Smooth muscle cell (in vitro differentiated cells): ENCODE data around the gene POFUT2. TPM values are rescaled to one million over a fixed set of nuclear protein-coding genes. Genes with fewer than 3 reads are reported as not detected.
A peak's percentile ranks its signal among the peaks of the same experiment; 100 is the strongest.
"Not testable (repeated sequence)": the region's sequence is repeated elsewhere in the genome, so short reads cannot be mapped to it uniquely, and the experiment has no call there.

ENCODE experiments used
- DNase-seq: peaks from one replicate; lab custom pipeline; 2025; ENCODE audit not compliant: unreplicated experiment; lab: John Stamatoyannopoulos, UW
- H2AFZ ChIP-seq: fragments of 200-600 bp; sonication (generic); 2 replicates; pipeline ENCODE4 v1.6.0; 2016; ENCODE audit warnings: antibody characterized with exemption, low read depth, mild to moderate bottlenecking
- H3F3A ChIP-seq: fragments of 200-600 bp; sonication (generic); 2 replicates; pipeline ENCODE4 v1.6.0; 2017; ENCODE audit warnings: antibody characterized with exemption, low read depth
- H3K27ac ChIP-seq: fragments of 200-600 bp; sonication (generic); 2 replicates; pipeline ENCODE4 v1.5.1; 2016; ENCODE audit warnings: low read depth, mild to moderate bottlenecking
- H3K27me3 ChIP-seq: fragments of 200-600 bp; sonication (generic); 2 replicates; pipeline ENCODE4 v1.6.1; 2016; ENCODE audit warnings: low read depth, mild to moderate bottlenecking
- H3K36me3 ChIP-seq: fragments of 200-600 bp; sonication (generic); 2 replicates; pipeline ENCODE4 v1.5.1; 2016; ENCODE audit warnings: low read depth
- H3K4me1 ChIP-seq: fragments of 200-600 bp; sonication (generic); 2 replicates; pipeline ENCODE4 v1.5.1; 2016; ENCODE audit warnings: low read depth
- H3K4me2 ChIP-seq: fragments of 200-600 bp; sonication (generic); 2 replicates; pipeline ENCODE4 v1.6.0; 2016; ENCODE audit warnings: mild to moderate bottlenecking
- H3K4me3 ChIP-seq: fragments of 200-600 bp; sonication (generic); 2 replicates; pipeline ENCODE4 v1.5.1; 2016; ENCODE audit warnings: mild to moderate bottlenecking
- H3K79me2 ChIP-seq: fragments of 200-600 bp; sonication (generic); 2 replicates; pipeline ENCODE4 v1.6.0; 2016; ENCODE audit warnings: low read depth, mild to moderate bottlenecking
- H3K9ac ChIP-seq: fragments of 200-600 bp; sonication (generic); 2 replicates; pipeline ENCODE4 v1.6.0; 2016; ENCODE audit warnings: low read depth
- H3K9me3 ChIP-seq: fragments of 200-600 bp; sonication (generic); replicated peaks from 2 replicates; pipeline ENCODE4 v1.5.1; 2016; ENCODE audit warnings: low read depth
- H4K20me1 ChIP-seq: fragments of 200-600 bp; sonication (generic); 2 replicates; pipeline ENCODE4 v1.6.0; 2016; ENCODE audit warnings: low read depth
- CTCF ChIP-seq: fragments of 200-600 bp; sonication (generic); IDR thresholded peaks from 2 replicates; pipeline ENCODE4 v1.5.1; 2017; ENCODE audit warnings: borderline replicate concordance, mild to moderate bottlenecking, antibody characterized with exemption; ENCODE audit not compliant: insufficient read depth, poor library complexity, severe bottlenecking
- WGBS: methylation state at CpG from one replicate; pipeline ENCODE4 v1.1.7; 2016; ENCODE audit warnings: low lambda C conversion rate; 5-methylcytosine and 5-hydroxymethylcytosine counted together
- polyA plus RNA-seq: library from polyadenylated mRNA; unstranded; fragments of >200 nt; fragmentation: Nextera tagmentation; extraction: Ambion mirVana; gene quantifications from 2 replicates; pipeline ENCODE4 v1.2.1, GENCODE V29; 2016
- total RNA-seq: library from RNA; depleted of rRNA; stranded (reverse); fragments of >200 nt; gene quantifications from 2 replicates; pipeline ENCODE4 v1.2.3, GENCODE V29; 2014

The POFUT2 gene
- total and polyA plus RNA-seq, 2 experiments from 2014 or later, result 32.1 to 70.0 TPM

- Histone ChIP-seq H3K27me3 (no peaks in the 10 kb centered on the region), H3K4me3 (no peak overlapping the region), H3K9me3 (no peaks in the 10 kb centered on the region), H3K9ac (peak overlapping the region; percentile 33), H3K36me3 (no peaks in the 10 kb centered on the region), H3K27ac (peak overlapping the region; percentile 93), H3K4me1 (peaks cover 19% of the 10 kb centered on the region), H3F3A (peaks cover 11% of the 10 kb centered on the region), H2AFZ (no peak overlapping the region), H3K79me2 (no peaks in the 10 kb centered on the region), H4K20me1 (no peaks in the 10 kb centered on the region), H3K4me2 (peak overlapping the region; percentile 71)
- 58% methylated on average over 25 of the region's 27 CpGs for WGBS
- TF ChIP-seq CTCF, result peak; percentile 93
- DNase-seq, result peak; percentile 54
Observed at GRCh38 chr21:45309069-45309986, 21.6 kb upstream of the POFUT2 start.

GRCh38 chr21:45308194-45309068, 20.7 kb upstream of the POFUT2 start:
- Histone ChIP-seq H2AFZ (no peak overlapping the region), H4K20me1 (no peaks in the 10 kb centered on the region), H3K36me3 (no peaks in the 10 kb centered on the region), H3K27me3 (no peaks in the 10 kb centered on the region), H3K79me2 (no peaks in the 10 kb centered on the region), H3K4me1 (peaks cover 19% of the 10 kb centered on the region), H3K4me3 (no peak overlapping the region), H3K4me2 (peak overlapping the region; percentile 71), H3K9ac (peak overlapping the region; percentile 33), H3K27ac (peak overlapping the region; percentile 93), H3F3A (peaks cover 11% of the 10 kb centered on the region), H3K9me3 (no peaks in the 10 kb centered on the region)
- no peak for DNase-seq
- no peak for TF ChIP-seq CTCF
- WGBS, result 47% methylated on average over 27 of the region's 27 CpGs

GRCh38 chr21:45307597-45308158, 20.0 kb upstream of the POFUT2 start:
- WGBS, result 97% methylated on average over 17 of the region's 17 CpGs
- not testable (repeated sequence) for H3K27me3 ChIP-seq, H3K9ac ChIP-seq, H3K36me3 ChIP-seq, H3K9me3 ChIP-seq, DNase-seq, H3K4me3 ChIP-seq, H2AFZ ChIP-seq, H3K79me2 ChIP-seq, H4K20me1 ChIP-seq
- peaks cover 19% of the 10 kb centered on the region for H3K4me1 ChIP-seq
- H3K4me2 ChIP-seq, result peak overlapping the region; percentile 30
- H3K27ac ChIP-seq, result peak overlapping the region; percentile 93
- H3F3A ChIP-seq, result peaks cover 11% of the 10 kb centered on the region
